ENCODE data around the gene PPDPF.

The PPDPF gene

DNA sequence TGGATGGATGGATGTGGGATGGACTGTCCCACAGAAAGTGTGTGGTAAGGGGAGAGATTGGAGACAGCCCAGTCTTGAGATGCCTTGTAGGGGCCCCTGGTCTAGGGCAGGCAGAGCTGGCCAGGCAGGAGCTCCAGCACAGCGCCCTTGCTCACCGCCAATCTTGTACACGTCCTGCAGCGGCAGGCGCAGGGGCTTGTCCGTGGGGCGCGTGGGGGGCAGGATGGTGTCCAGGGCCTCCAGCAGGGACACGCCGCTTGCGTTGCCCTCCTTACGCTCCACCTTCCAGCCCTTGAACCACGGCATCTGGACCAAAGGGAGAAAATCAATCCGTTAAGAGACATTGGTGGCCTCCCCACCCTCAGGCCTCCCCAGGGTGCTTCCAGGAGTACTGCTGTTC lies 27.6 kb upstream of the PPDPF start:
- no peaks in the 10 kb centered on the region for H3K4me1 ChIP-seq (ENCODE audit: low read depth, poor library complexity, severe bottlenecking)
- H3K4me3 ChIP-seq (IDR thresholded peaks at IDR 0.05; ENCODE audit: insufficient read depth, low read depth, low read length), result no peak overlapping the region
- TF ChIP-seq, protein P1, sequence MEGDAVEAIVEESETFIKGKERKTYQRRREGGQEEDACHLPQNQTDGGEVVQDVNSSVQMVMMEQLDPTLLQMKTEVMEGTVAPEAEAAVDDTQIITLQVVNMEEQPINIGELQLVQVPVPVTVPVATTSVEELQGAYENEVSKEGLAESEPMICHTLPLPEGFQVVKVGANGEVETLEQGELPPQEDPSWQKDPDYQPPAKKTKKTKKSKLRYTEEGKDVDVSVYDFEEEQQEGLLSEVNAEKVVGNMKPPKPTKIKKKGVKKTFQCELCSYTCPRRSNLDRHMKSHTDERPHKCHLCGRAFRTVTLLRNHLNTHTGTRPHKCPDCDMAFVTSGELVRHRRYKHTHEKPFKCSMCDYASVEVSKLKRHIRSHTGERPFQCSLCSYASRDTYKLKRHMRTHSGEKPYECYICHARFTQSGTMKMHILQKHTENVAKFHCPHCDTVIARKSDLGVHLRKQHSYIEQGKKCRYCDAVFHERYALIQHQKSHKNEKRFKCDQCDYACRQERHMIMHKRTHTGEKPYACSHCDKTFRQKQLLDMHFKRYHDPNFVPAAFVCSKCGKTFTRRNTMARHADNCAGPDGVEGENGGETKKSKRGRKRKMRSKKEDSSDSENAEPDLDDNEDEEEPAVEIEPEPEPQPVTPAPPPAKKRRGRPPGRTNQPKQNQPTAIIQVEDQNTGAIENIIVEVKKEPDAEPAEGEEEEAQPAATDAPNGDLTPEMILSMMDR (conservative IDR thresholded peaks at IDR 0.05; ENCODE audit: low read depth, low read length), result no peak
- no peak overlapping the region for H3K4me2 ChIP-seq
- no peaks in the 10 kb centered on the region for H3K79me2 ChIP-seq (ENCODE audit: insufficient read depth, low read depth)
- no peak overlapping the region for H3K9ac ChIP-seq
- no peaks in the 10 kb centered on the region for H4K20me1 ChIP-seq (ENCODE audit: insufficient read depth)
- peaks cover 76% of the 10 kb centered on the region for H3K27me3 ChIP-seq (ENCODE audit: insufficient read depth, low read depth)
- no peak overlapping the region for H2AFZ ChIP-seq (ENCODE audit: low read depth)
- H3K36me3 ChIP-seq (ENCODE audit: insufficient read depth), result no peaks in the 10 kb centered on the region
- no peak overlapping the region for H3K27ac ChIP-seq

DNA sequence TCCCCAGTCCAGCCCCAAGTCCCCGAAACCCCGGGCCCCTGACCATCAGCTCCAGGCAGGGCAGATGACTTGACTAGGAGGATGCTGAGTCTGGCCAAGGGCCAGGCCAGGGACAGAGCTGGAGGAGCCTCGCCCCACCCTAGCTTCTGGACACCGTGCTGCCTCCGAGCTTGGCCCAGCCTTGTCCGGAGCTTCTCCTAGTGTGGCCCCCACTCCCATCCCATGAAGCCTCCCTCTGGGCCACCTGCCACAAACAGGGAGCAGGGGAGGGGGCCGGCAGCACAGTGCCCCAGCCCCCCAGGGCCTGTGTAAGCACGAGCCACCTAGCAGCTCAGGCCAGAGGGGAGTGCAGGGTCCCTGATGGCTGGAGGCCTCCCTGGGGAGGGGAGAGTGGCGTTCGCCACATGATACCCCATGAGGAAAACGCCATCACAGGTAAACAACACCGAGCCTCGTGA lies 27.0 kb upstream of the PPDPF start:
- Histone ChIP-seq H3K4me2 (no peak overlapping the region), H3K27ac (no peak overlapping the region), H3K27me3 (ENCODE audit: insufficient read depth, low read depth) (peaks cover 80% of the 10 kb centered on the region), H3K79me2 (ENCODE audit: insufficient read depth, low read depth) (no peaks in the 10 kb centered on the region), H3K4me3 (IDR thresholded peaks at IDR 0.05; ENCODE audit: insufficient read depth, low read depth, low read length) (no peak overlapping the region), H3K9ac (no peak overlapping the region), H3K36me3 (ENCODE audit: insufficient read depth) (no peaks in the 10 kb centered on the region), H4K20me1 (ENCODE audit: insufficient read depth) (no peaks in the 10 kb centered on the region), H3K4me1 (ENCODE audit: low read depth, poor library complexity, severe bottlenecking) (no peaks in the 10 kb centered on the region), H2AFZ (ENCODE audit: low read depth) (no peak overlapping the region)
- TF ChIP-seq, protein P1 (conservative IDR thresholded peaks at IDR 0.05; ENCODE audit: low read depth, low read length), result no peak

DNA sequence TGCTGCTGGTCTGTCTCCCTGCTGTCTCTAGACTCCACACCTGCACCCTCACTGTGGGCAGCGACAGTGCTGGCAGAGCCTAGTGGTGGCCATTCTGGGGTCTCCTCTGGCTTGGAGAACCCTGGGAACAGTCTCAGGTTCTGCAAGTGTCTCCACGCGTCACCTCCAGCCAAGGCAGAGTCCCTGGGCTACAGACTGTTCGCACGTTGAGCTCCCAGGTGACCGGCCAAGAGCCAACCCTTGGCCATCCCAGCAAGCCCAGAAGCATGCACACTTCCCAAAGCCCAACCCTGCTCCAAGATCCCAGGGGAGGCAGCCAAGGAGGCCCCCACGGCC lies 26.5 kb upstream of the PPDPF start:
- Histone ChIP-seq H3K27me3 (ENCODE audit: insufficient read depth, low read depth) (peaks cover 76% of the 10 kb centered on the region), H2AFZ (ENCODE audit: low read depth) (no peak overlapping the region), H3K4me1 (ENCODE audit: low read depth, poor library complexity, severe bottlenecking) (no peaks in the 10 kb centered on the region)

DNA sequence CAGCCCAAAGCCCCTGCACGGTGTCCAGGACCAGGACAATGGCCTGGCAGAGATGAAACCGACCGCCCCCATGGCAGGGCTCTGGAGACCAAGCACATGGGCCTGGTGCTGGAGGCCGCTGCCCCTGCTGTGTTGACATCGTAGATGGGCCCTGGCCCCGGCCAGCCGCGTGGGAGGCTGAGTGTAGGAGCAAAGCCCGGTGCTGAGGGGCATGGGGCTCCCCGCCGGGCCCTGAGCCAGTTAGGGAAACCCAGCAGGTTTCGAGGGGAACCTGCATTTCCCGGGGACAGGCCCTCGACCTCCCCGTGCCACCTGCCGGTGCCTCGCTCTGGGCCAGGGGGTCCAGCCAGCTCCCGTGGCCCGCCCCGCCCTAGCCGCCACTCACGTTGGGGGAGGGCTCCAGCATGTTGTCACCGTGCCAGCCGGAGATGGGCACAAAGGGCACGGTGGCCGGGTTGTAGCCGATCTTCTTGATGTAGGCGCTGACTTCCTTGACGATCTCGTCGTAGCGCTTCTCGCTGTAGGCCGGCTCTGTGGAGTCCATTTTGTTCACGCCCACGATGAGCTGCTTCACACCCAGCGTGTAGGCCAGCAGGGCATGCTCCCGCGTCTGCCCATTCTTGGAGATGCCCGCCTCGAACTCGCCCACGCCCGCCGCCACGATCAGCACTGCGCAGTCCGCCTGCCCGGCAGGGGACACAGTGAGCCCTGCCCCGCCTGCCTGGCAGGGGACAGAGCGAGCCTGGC lies 26.0 kb upstream of the PPDPF start:
- H3K27me3 ChIP-seq (ENCODE audit: insufficient read depth, low read depth), result peaks cover 74% of the 10 kb centered on the region
- H3K4me1 ChIP-seq (ENCODE audit: low read depth, poor library complexity, severe bottlenecking), result no peaks in the 10 kb centered on the region
- no peaks in the 10 kb centered on the region for H3K36me3 ChIP-seq (ENCODE audit: insufficient read depth)
- H3K27ac ChIP-seq, result no peak overlapping the region
- no peak overlapping the region for H3K4me3 ChIP-seq (IDR thresholded peaks at IDR 0.05; ENCODE audit: insufficient read depth, low read depth, low read length)
- no peak overlapping the region for H3K9ac ChIP-seq
- H4K20me1 ChIP-seq (ENCODE audit: insufficient read depth), result no peaks in the 10 kb centered on the region
- TF ChIP-seq, protein P1 (conservative IDR thresholded peaks at IDR 0.05; ENCODE audit: low read depth, low read length), result no peak
- no peak overlapping the region for H2AFZ ChIP-seq (ENCODE audit: low read depth)
- no peaks in the 10 kb centered on the region for H3K79me2 ChIP-seq (ENCODE audit: insufficient read depth, low read depth)
- no peak overlapping the region for H3K4me2 ChIP-seq

More for the DNA sequence above, 26.5 kb upstream of the PPDPF start:
- TF ChIP-seq, protein P1 (conservative IDR thresholded peaks at IDR 0.05; ENCODE audit: low read depth, low read length), result no peak
- Histone ChIP-seq H3K79me2 (ENCODE audit: insufficient read depth, low read depth) (no peaks in the 10 kb centered on the region), H4K20me1 (ENCODE audit: insufficient read depth) (no peaks in the 10 kb centered on the region), H3K9ac (no peak overlapping the region), H3K4me2 (no peak overlapping the region), H3K27ac (no peak overlapping the region), H3K4me3 (IDR thresholded peaks at IDR 0.05; ENCODE audit: insufficient read depth, low read depth, low read length) (no peak overlapping the region), H3K36me3 (ENCODE audit: insufficient read depth) (no peaks in the 10 kb centered on the region)
